DOHH2 (cell line): ENCODE measurements around the gene TRERF1.

ENCODE experiments used
- H3F3A ChIP-seq: fragments of 200-600 bp; sonication (generic), shearing (Covaris generic); 2 replicates; pipeline ENCODE4 v1.6.0; 2016; ENCODE audit warnings: antibody characterized with exemption, mild to moderate bottlenecking; ENCODE audit not compliant: control insufficient read depth, insufficient read depth
- H3K27ac ChIP-seq: fragments of 200-600 bp; sonication (generic); 2 replicates; pipeline ENCODE4 v1.5.1; 2014; ENCODE audit warnings: low read depth, mild to moderate bottlenecking, low read length, moderate library complexity
- H3K27me3 ChIP-seq: fragments of 200-600 bp; sonication (generic); 2 replicates; pipeline ENCODE4 v1.6.1; 2014; ENCODE audit warnings: mild to moderate bottlenecking, low read length, mixed read lengths; ENCODE audit not compliant: control insufficient read depth
- H3K36me3 ChIP-seq: fragments of 200-600 bp; sonication (generic); 2 replicates; pipeline ENCODE4 v1.6.1; 2014; ENCODE audit warnings: mild to moderate bottlenecking, low read length, moderate library complexity, mixed read lengths; ENCODE audit not compliant: control insufficient read depth
- H3K4me1 ChIP-seq: fragments of 200-600 bp; sonication (generic); 2 replicates; pipeline ENCODE4 v1.6.1; 2014; ENCODE audit warnings: mild to moderate bottlenecking, low read length, mixed read lengths; ENCODE audit not compliant: control insufficient read depth
- H3K4me2 ChIP-seq: fragments of 200-600 bp; sonication (generic); 2 replicates; pipeline ENCODE4 v1.6.0; 2014; ENCODE audit warnings: mild to moderate bottlenecking, low read length, moderate library complexity
- H3K4me3 ChIP-seq: fragments of 200-600 bp; sonication (generic); 2 replicates; pipeline ENCODE4 v1.5.1; 2014; ENCODE audit warnings: mild to moderate bottlenecking, low read length, mixed read lengths
- H3K79me2 ChIP-seq: fragments of 200-600 bp; sonication (generic); 2 replicates; pipeline ENCODE4 v1.6.1; 2014; ENCODE audit warnings: mild to moderate bottlenecking, low read length, mixed read lengths; ENCODE audit not compliant: control insufficient read depth
- H3K9me2 ChIP-seq: fragments of 200-600 bp; sonication (generic); replicated peaks from 2 replicates; pipeline ENCODE4 v1.6.1; 2014; ENCODE audit warnings: mild to moderate bottlenecking, low read length, mixed read lengths; ENCODE audit not compliant: control insufficient read depth
- H3K9me3 ChIP-seq: fragments of 200-600 bp; sonication (generic); 2 replicates; pipeline ENCODE4 v1.6.1; 2014; ENCODE audit warnings: antibody characterized with exemption, low read length, mixed read lengths; ENCODE audit not compliant: control insufficient read depth, insufficient read depth
- H4K20me1 ChIP-seq: fragments of 200-600 bp; sonication (generic); 2 replicates; pipeline ENCODE4 v1.6.0; 2014; ENCODE audit warnings: low read depth, mild to moderate bottlenecking, antibody characterized with exemption, low read length, moderate library complexity; ENCODE audit not compliant: control insufficient read depth, insufficient read depth
- EZH2phosphoT487 ChIP-seq: fragments of 200-600 bp; sonication (generic); IDR thresholded peaks from 2 replicates; pipeline ENCODE4 v1.6.1; 2017; ENCODE audit warnings: borderline replicate concordance, mild to moderate bottlenecking, antibody characterized with exemption, low read length, moderate library complexity, mixed read lengths
- TF ChIP-seq, protein P1 (sequence below): fragments of 200-600 bp; sonication (generic); IDR thresholded peaks from one replicate; pipeline ENCODE4 v1.5.1; 2014; ENCODE audit warnings: antibody characterized with exemption, mild to moderate bottlenecking, low read depth, low read length; ENCODE audit not compliant: poor library complexity, severe bottlenecking

The TRERF1 gene

DNA sequence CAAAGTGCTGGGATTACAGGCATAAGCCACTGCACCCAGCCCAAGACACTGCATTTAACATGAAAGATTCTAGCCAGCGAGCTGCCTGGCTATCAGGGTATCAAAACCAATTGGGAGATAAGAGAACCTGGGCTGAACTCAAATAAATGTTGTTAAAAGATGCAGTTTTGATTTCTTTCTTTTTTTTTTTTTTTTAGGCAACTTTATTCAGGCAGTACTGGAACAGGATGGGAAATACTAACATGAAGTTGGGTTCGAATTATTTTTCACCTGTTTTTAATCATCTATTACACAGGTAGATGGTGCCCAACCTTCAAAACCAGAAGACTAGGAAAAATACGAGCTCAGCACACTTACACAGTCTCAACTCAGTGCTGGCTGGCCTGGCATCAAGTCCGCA, 63.7 kb downstream of the TRERF1 start:
- Histone ChIP-seq H3K79me2 (peaks cover 97% of the 10 kb centered on the region), H3K27ac (no peak overlapping the region), H4K20me1 (peaks cover 21% of the 10 kb centered on the region; the same call in 1 of the 2 replicates)

DNA sequence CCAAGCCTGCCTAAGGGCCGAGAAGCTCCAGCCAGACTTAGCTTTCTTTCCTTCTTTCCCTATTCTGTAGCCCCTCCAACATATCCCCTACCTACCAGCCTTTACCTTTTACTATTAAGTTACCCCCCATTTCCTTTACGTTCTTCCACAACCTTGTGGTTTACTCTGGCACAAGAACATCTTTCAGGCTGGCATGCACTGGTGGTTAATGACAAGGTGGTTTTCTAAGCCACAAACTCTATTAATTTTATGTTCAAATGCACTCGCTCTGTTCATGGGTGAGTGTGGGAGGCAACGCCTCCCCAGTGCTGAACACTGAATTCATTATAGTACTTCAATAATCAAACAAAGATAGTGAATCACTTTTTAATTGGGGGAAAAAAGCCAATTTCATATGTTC, 64.4 kb downstream of the TRERF1 start:
- H3K27me3 ChIP-seq: no peaks in the 10 kb centered on the region
- peaks cover 97% of the 10 kb centered on the region for H3K79me2 ChIP-seq
- TF ChIP-seq, protein P1, sequence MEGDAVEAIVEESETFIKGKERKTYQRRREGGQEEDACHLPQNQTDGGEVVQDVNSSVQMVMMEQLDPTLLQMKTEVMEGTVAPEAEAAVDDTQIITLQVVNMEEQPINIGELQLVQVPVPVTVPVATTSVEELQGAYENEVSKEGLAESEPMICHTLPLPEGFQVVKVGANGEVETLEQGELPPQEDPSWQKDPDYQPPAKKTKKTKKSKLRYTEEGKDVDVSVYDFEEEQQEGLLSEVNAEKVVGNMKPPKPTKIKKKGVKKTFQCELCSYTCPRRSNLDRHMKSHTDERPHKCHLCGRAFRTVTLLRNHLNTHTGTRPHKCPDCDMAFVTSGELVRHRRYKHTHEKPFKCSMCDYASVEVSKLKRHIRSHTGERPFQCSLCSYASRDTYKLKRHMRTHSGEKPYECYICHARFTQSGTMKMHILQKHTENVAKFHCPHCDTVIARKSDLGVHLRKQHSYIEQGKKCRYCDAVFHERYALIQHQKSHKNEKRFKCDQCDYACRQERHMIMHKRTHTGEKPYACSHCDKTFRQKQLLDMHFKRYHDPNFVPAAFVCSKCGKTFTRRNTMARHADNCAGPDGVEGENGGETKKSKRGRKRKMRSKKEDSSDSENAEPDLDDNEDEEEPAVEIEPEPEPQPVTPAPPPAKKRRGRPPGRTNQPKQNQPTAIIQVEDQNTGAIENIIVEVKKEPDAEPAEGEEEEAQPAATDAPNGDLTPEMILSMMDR: no peak
- no peak for TF ChIP-seq EZH2phosphoT487
- no peak overlapping the region for H3K4me2 ChIP-seq
- peaks cover 31% of the 10 kb centered on the region for H3K4me1 ChIP-seq
- H3F3A ChIP-seq: 0 out of 2 replicates have a peak, but pooled peaks cover under 1% of the 10 kb centered on the region
- no peak overlapping the region for H3K4me3 ChIP-seq
- peaks cover 7% of the 10 kb centered on the region for H3K36me3 ChIP-seq
- H3K9me2 ChIP-seq: no peaks in the 10 kb centered on the region
- peaks cover 21% of the 10 kb centered on the region; the same call in 1 of the 2 replicates for H4K20me1 ChIP-seq
- H3K27ac ChIP-seq: no peak overlapping the region
- no peaks in the 10 kb centered on the region for H3K9me3 ChIP-seq

More for the DNA sequence above, 63.7 kb downstream of the TRERF1 start:
- H3K4me3 ChIP-seq: no peak overlapping the region
- TF ChIP-seq, protein P1: no peak
- TF ChIP-seq EZH2phosphoT487: no peak
- H3K9me2 ChIP-seq: no peaks in the 10 kb centered on the region
- H3K4me2 ChIP-seq: no peak overlapping the region
- 0 out of 2 replicates have a peak, but pooled peaks cover 3% of the 10 kb centered on the region for H3F3A ChIP-seq
- H3K36me3 ChIP-seq: peaks cover 7% of the 10 kb centered on the region
- peaks cover 31% of the 10 kb centered on the region for H3K4me1 ChIP-seq
- H3K27me3 ChIP-seq: no peaks in the 10 kb centered on the region
- no peaks in the 10 kb centered on the region for H3K9me3 ChIP-seq

DNA sequence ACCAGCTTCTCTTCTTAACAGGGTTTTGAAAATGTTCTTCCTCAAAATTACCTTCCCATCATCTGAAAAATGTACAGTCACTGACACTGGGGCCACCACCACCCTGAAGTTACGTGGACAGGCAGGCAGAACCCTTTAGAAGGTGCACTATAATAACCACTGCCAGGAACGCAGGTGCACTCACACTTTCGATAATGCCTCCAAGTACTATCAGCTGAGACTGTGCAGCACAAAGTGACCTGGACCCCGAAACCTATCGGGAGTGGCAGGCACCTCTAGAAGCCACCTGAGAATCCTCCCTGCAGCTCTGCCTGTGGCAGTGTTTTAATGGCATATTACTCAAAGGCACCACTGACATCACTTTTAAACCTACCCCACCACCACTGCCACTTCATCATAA, 66.4 kb downstream of the TRERF1 start:
- Histone ChIP-seq H3K4me2 (no peak overlapping the region), H3K9me3 (no peaks in the 10 kb centered on the region), H3F3A (no peaks in the 10 kb centered on the region), H3K4me1 (peaks cover 22% of the 10 kb centered on the region), H4K20me1 (peaks cover 21% of the 10 kb centered on the region; the same call in 1 of the 2 replicates), H3K9me2 (no peaks in the 10 kb centered on the region), H3K4me3 (no peak overlapping the region), H3K27me3 (no peaks in the 10 kb centered on the region), H3K27ac (no peak overlapping the region), H3K36me3 (peaks cover 7% of the 10 kb centered on the region), H3K79me2 (peaks cover 93% of the 10 kb centered on the region)
- TF ChIP-seq, protein P1: no peak
- TF ChIP-seq EZH2phosphoT487: no peak
